ENCODE results near the gene IBTK.

The IBTK gene

GRCh38 chr6:82251942-82252341, 4.4 kb upstream of the IBTK start:
- no peaks in the 10 kb centered on the region for H3K27me3 Mint-ChIP-seq
- peaks cover 9% of the 10 kb centered on the region for H3K4me1 Mint-ChIP-seq
- no peak overlapping the region for H3K4me3 Mint-ChIP-seq
- H3K27ac Mint-ChIP-seq, result no peak overlapping the region
- no peaks in the 10 kb centered on the region for H3K9me3 Mint-ChIP-seq
- DNase-seq, result no peak
- no peak for ATAC-seq

- no peak for DNase-seq
- no peak for ATAC-seq
- H3K4me3 Mint-ChIP-seq, result no peak overlapping the region
- peaks cover 28% of the 10 kb centered on the region for H3K4me1 Mint-ChIP-seq
- H3K9me3 Mint-ChIP-seq, result no peaks in the 10 kb centered on the region
- no peaks in the 10 kb centered on the region for H3K27me3 Mint-ChIP-seq
- no peak overlapping the region for H3K27ac Mint-ChIP-seq
These were observed 2.1 kb upstream of the IBTK start for GRCh38 chr6:82249381-82250253.

GRCh38 chr6:82248273-82248735, 760 bp upstream of the IBTK start:
- Mint-ChIP-seq H3K27ac (peak overlapping the region; percentile 98 to 99), H3K9me3 (no peaks in the 10 kb centered on the region), H3K4me1 (peaks cover 33% of the 10 kb centered on the region), H3K27me3 (no peaks in the 10 kb centered on the region), H3K4me3 (peak overlapping the region; percentile 95 to 97)
- ATAC-seq (peak; percentile 37), DNase-seq (peak in 1 of 2 donors; percentile 14)

GRCh38 chr6:82246802-82247504, 591 bp downstream of the IBTK start:
- ATAC-seq (peak; percentile 58), DNase-seq (no peak)
- Mint-ChIP-seq H3K27me3 (no peaks in the 10 kb centered on the region), H3K27ac (peak overlapping the region; percentile 98 to 99), H3K4me1 (peaks cover 40% of the 10 kb centered on the region), H3K9me3 (no peaks in the 10 kb centered on the region), H3K4me3 (peak overlapping the region; percentile 95 to 97)

- Mint-ChIP-seq H3K4me1 (peaks cover 43% of the 10 kb centered on the region), H3K4me3 (peak overlapping the region; percentile 95 to 97), H3K27ac (peak overlapping the region in 1 of 2 donors; percentile 99), H3K27me3 (no peaks in the 10 kb centered on the region), H3K9me3 (no peaks in the 10 kb centered on the region)
- ATAC-seq (no peak), DNase-seq (no peak)
These were observed 1.2 kb downstream of the IBTK start for GRCh38 chr6:82246370-82246769.

GRCh38 chr6:82245376-82245775, 2.2 kb downstream of the IBTK start:
- Mint-ChIP-seq H3K4me1 (peaks cover 50% of the 10 kb centered on the region), H3K27me3 (no peaks in the 10 kb centered on the region), H3K4me3 (peak overlapping the region; percentile 13 to 37), H3K27ac (peak overlapping the region; percentile 19 to 55), H3K9me3 (no peaks in the 10 kb centered on the region)
- ATAC-seq (no peak), DNase-seq (no peak)

GRCh38 chr6:82243884-82244283, 3.7 kb downstream of the IBTK start:
- ATAC-seq, result no peak
- no peak for DNase-seq
- Mint-ChIP-seq H3K4me1 (peaks cover 50% of the 10 kb centered on the region), H3K9me3 (no peaks in the 10 kb centered on the region), H3K27me3 (no peaks in the 10 kb centered on the region), H3K27ac (no peak overlapping the region), H3K4me3 (no peak overlapping the region)

GRCh38 chr6:82240186-82240585, 7.4 kb downstream of the IBTK start:
- no peak overlapping the region for H3K4me3 Mint-ChIP-seq
- H3K4me1 Mint-ChIP-seq, result peaks cover 28% of the 10 kb centered on the region
- H3K27ac Mint-ChIP-seq, result no peak overlapping the region
- no peaks in the 10 kb centered on the region for H3K27me3 Mint-ChIP-seq
- ATAC-seq (no peak), DNase-seq (no peak)
- H3K9me3 Mint-ChIP-seq, result no peaks in the 10 kb centered on the region

- no peaks in the 10 kb centered on the region for H3K9me3 Mint-ChIP-seq
- ATAC-seq, result no peak
- H3K4me3 Mint-ChIP-seq, result no peak overlapping the region
- no peak overlapping the region for H3K27ac Mint-ChIP-seq
- no peaks in the 10 kb centered on the region for H3K27me3 Mint-ChIP-seq
- DNase-seq, result no peak
- peaks cover 22% of the 10 kb centered on the region for H3K4me1 Mint-ChIP-seq
These were observed 7.9 kb downstream of the IBTK start for GRCh38 chr6:82239597-82239996.

GRCh38 chr6:82237013-82237412, 10.5 kb downstream of the IBTK start:
- no peak for ATAC-seq
- DNase-seq, result no peak
- H3K4me1 Mint-ChIP-seq, result peaks cover 11% of the 10 kb centered on the region
- H3K4me3 Mint-ChIP-seq, result no peak overlapping the region
- no peak overlapping the region for H3K27ac Mint-ChIP-seq
- no peaks in the 10 kb centered on the region for H3K9me3 Mint-ChIP-seq
- H3K27me3 Mint-ChIP-seq, result no peaks in the 10 kb centered on the region

- no peaks in the 10 kb centered on the region for H3K9me3 Mint-ChIP-seq
- no peaks in the 10 kb centered on the region for H3K27me3 Mint-ChIP-seq
- no peak overlapping the region for H3K4me3 Mint-ChIP-seq
- DNase-seq, result no peak
- H3K4me1 Mint-ChIP-seq, result no peaks in the 10 kb centered on the region
- H3K27ac Mint-ChIP-seq, result peak overlapping the region in 1 of 2 donors; percentile 97
- ATAC-seq, result no peak
These were observed 19.8 kb downstream of the IBTK start for GRCh38 chr6:82227770-82228169.

- no peak overlapping the region for H3K27ac Mint-ChIP-seq
- DNase-seq, result no peak
- no peaks in the 10 kb centered on the region for H3K27me3 Mint-ChIP-seq
- ATAC-seq, result no peak
- H3K4me3 Mint-ChIP-seq, result no peak overlapping the region
- H3K9me3 Mint-ChIP-seq, result no peaks in the 10 kb centered on the region
- H3K4me1 Mint-ChIP-seq, result no peaks in the 10 kb centered on the region
These were observed 27.4 kb downstream of the IBTK start for GRCh38 chr6:82220167-82220566.

GRCh38 chr6:82217018-82217586, 30.4 kb downstream of the IBTK start:
- no peaks in the 10 kb centered on the region for H3K27me3 Mint-ChIP-seq
- ATAC-seq, result no peak
- no peaks in the 10 kb centered on the region for H3K9me3 Mint-ChIP-seq
- DNase-seq, result no peak
- H3K27ac Mint-ChIP-seq, result no peak overlapping the region
- no peak overlapping the region for H3K4me3 Mint-ChIP-seq
- no peaks in the 10 kb centered on the region for H3K4me1 Mint-ChIP-seq

- Mint-ChIP-seq H3K27me3 (no peaks in the 10 kb centered on the region), H3K9me3 (no peaks in the 10 kb centered on the region), H3K4me3 (no peak overlapping the region), H3K4me1 (no peaks in the 10 kb centered on the region), H3K27ac (no peak overlapping the region)
- DNase-seq (no peak), ATAC-seq (no peak)
These were observed 31.0 kb downstream of the IBTK start for GRCh38 chr6:82216549-82216948.

- ATAC-seq (no peak), DNase-seq (no peak)
- Mint-ChIP-seq H3K27ac (no peak overlapping the region), H3K4me1 (no peaks in the 10 kb centered on the region), H3K4me3 (no peak overlapping the region), H3K9me3 (no peaks in the 10 kb centered on the region), H3K27me3 (no peaks in the 10 kb centered on the region)
These were observed 36.2 kb downstream of the IBTK start for GRCh38 chr6:82211326-82211725.

- no peaks in the 10 kb centered on the region for H3K4me1 Mint-ChIP-seq
- no peak overlapping the region for H3K27ac Mint-ChIP-seq
- H3K9me3 Mint-ChIP-seq, result no peaks in the 10 kb centered on the region
- no peak overlapping the region for H3K4me3 Mint-ChIP-seq
- ATAC-seq (no peak), DNase-seq (no peak)
- H3K27me3 Mint-ChIP-seq, result no peaks in the 10 kb centered on the region
These were observed 38.6 kb downstream of the IBTK start for GRCh38 chr6:82208913-82209312.
